Measurements from ENCODE around the gene ZBP1.

ZBP1 gene

DNA sequence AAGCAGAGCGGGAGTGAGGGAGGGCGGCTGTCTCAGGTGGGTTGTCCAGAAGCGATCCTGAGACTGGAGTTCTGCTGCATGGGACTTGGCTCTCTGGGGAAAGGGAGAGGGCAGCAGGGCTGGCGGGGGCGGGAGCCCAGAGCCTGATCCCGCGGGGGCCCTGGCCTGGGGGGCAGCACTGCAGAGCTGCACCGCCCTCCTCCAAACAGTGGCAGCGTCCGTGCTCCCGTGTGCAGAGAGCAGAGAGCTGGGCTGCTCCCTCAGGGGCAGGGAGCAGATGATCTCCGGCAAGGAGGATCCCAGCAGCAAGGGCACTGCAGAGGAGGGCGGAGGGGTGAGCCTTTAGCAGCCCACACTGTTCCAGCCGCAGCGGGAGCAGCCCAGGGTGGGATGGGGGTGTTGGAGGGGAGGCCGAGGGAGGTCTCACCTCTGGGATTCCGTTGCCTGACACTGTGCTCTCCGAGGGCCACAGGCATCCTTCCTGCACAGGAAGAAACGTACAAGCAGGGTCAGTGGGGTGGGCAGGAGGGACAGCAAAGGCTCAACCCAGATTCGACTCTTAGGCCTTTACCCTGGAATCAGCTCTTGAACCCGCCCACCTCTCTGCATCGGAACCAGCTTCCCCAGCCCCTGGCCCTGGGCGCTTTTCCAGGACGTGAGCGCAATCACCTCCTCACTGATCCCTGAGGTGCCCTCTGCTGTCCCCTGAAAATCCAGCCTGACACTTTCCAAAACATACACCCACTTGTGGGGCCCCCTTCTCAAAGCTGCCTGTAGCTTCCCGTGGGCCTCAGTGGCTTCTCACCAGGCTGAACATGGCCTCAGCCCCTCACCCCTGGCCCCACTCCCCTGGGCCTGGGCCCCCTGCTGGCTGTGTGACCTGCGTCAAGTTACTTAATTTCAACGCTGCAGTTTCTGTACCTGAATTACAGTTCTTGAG, 32.6 kb upstream of the ZBP1 start:
- no peaks in the 10 kb centered on the region for H3K36me3 ChIP-seq (ENCODE audit: control insufficient read depth in 2 of 2, insufficient read depth in 2 of 2, low read length in 2 of 2)
- no peaks in the 10 kb centered on the region for H3K9me3 ChIP-seq (ENCODE audit: control insufficient read depth in 2 of 2, low read length in 2 of 2)
- H3K27ac ChIP-seq (ENCODE audit: low read depth in 2 of 2, low read length in 2 of 2): no peak overlapping the region
- H3K9ac ChIP-seq (ENCODE audit: low read depth in 1 of 2, low read length in 2 of 2): no peak overlapping the region
- no peak overlapping the region for H3K4me3 ChIP-seq (ENCODE audit: low read length in 2 of 2)
- no peaks in the 10 kb centered on the region for H3K27me3 ChIP-seq (ENCODE audit: control insufficient read depth in 2 of 2, insufficient read depth in 2 of 2, low read length in 2 of 2)
- peaks cover 0 to 5% of the 10 kb centered on the region in 2 donors for H3K4me1 ChIP-seq (ENCODE audit: control insufficient read depth in 2 of 2, insufficient read depth in 2 of 2, low read length in 2 of 2)

DNA sequence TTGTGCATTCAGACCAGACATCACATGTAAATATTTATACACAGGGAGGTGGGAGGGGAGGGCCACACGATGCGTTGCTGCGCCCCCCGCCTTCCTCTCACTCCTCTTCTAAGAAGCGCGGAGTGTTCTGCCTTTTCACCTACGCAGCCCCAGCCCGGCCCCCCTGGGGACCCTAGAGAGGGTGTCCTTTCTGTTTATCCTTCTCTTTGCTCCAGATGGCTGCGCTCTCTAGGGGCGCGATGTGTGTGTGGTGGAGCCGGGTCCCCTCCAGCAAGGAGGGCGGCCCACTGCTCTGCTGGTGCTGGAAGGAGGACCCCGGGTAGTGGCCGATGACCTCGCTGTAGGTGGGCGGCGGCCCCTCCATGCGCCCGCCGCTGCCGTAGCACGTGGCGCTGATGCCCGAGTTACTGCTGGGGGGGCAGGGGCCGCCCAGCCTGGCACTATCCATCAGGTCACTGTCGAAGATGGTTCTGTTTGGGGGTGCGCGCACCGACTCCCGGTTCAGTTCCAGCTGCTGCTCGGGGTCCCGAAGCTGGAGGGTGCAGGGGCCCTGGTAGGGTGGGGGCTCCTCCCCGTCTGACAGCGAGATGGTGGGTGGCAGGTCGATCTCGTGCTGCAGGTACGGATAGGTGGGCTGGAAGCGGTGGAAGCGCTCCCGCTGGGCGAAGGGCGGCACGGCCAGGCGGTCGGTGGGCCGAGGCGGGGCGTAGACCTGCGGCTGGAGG, 31.8 kb upstream of the ZBP1 start:
- H3K27me3 ChIP-seq (ENCODE audit: control insufficient read depth in 2 of 2, insufficient read depth in 2 of 2, low read length in 2 of 2): no peaks in the 10 kb centered on the region
- no peak overlapping the region for H3K27ac ChIP-seq (ENCODE audit: low read depth in 2 of 2, low read length in 2 of 2)
- H3K9ac ChIP-seq (ENCODE audit: low read depth in 1 of 2, low read length in 2 of 2): no peak overlapping the region
- H3K4me3 ChIP-seq (ENCODE audit: low read length in 2 of 2): no peak overlapping the region
- H3K36me3 ChIP-seq (ENCODE audit: control insufficient read depth in 2 of 2, insufficient read depth in 2 of 2, low read length in 2 of 2): no peaks in the 10 kb centered on the region
- no peaks in the 10 kb centered on the region for H3K9me3 ChIP-seq (ENCODE audit: control insufficient read depth in 2 of 2, low read length in 2 of 2)
- peaks cover 0 to 3% of the 10 kb centered on the region in 2 donors for H3K4me1 ChIP-seq (ENCODE audit: control insufficient read depth in 2 of 2, insufficient read depth in 2 of 2, low read length in 2 of 2)

DNA sequence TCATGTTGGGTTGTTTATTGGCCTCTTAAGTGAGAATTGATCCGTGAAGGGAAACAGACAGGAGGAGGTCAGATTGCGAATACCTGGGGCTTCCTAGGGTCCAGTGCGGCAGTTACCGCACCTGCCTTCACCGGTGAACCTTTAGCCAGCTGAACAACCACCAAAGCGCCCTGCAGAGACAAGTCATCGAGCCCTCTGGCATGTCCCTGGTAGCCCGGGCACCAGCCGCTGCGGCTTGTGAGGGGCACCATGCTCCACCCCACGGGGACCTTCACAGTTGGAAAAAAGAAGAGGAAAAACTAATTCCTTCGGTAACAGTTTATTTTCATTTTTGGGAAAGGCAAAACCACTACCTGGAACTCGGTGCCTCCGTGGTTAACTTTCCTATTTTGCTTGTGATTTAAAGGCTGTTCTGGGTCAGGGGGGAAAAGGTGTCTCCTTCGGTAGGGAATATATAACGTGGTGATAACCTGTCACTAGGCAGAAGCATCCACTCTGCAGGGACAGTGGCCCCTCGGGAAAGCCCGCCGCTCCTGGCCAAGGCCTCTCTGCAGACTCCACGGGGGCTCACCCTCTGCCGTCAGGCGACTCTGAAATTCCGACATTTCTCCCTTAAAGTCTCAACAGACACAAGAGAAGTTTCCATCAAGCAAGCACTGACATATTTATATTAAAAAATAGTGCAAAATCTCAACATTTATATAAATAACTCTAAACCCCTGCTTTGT, 30.7 kb upstream of the ZBP1 start:
- H3K4me1 ChIP-seq (ENCODE audit: control insufficient read depth in 2 of 2, insufficient read depth in 2 of 2, low read length in 2 of 2): peaks cover 0 to 3% of the 10 kb centered on the region in 2 donors
- H3K36me3 ChIP-seq (ENCODE audit: control insufficient read depth in 2 of 2, insufficient read depth in 2 of 2, low read length in 2 of 2): no peaks in the 10 kb centered on the region
- no peak overlapping the region for H3K9ac ChIP-seq (ENCODE audit: low read depth in 1 of 2, low read length in 2 of 2)
- H3K4me3 ChIP-seq (ENCODE audit: low read length in 2 of 2): no peak overlapping the region
- no peaks in the 10 kb centered on the region for H3K27me3 ChIP-seq (ENCODE audit: control insufficient read depth in 2 of 2, insufficient read depth in 2 of 2, low read length in 2 of 2)
- no peaks in the 10 kb centered on the region for H3K9me3 ChIP-seq (ENCODE audit: control insufficient read depth in 2 of 2, low read length in 2 of 2)
- H3K27ac ChIP-seq (ENCODE audit: low read depth in 2 of 2, low read length in 2 of 2): no peak overlapping the region

DNA sequence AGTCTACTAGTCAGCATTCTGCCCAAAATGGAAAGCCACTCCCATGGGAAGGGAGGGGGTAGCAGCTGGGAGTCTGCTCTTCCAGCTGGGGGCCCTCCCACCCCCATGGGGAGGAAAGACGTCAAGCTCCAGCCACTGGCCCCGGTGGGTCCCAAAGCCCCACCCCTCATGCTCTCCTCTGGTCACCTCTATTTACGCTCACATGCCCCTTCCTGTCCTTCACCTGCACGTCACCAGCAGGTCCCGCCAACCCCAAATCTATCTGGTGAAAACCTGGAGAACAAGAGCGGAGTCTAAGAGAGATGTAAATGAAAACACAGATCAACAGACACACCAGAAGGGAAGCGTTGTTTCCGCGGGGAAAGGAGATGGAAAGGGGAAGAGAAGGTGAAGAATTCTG, 30.0 kb upstream of the ZBP1 start:
- no peaks in the 10 kb centered on the region for H3K9me3 ChIP-seq (ENCODE audit: control insufficient read depth in 2 of 2, low read length in 2 of 2)
- no peak overlapping the region for H3K4me3 ChIP-seq (ENCODE audit: low read length in 2 of 2)
- H3K4me1 ChIP-seq (ENCODE audit: control insufficient read depth in 2 of 2, insufficient read depth in 2 of 2, low read length in 2 of 2): peaks cover 0 to 3% of the 10 kb centered on the region in 2 donors
- H3K27ac ChIP-seq (ENCODE audit: low read depth in 2 of 2, low read length in 2 of 2): no peak overlapping the region
- no peaks in the 10 kb centered on the region for H3K27me3 ChIP-seq (ENCODE audit: control insufficient read depth in 2 of 2, insufficient read depth in 2 of 2, low read length in 2 of 2)
- H3K9ac ChIP-seq (ENCODE audit: low read depth in 1 of 2, low read length in 2 of 2): no peak overlapping the region
- H3K36me3 ChIP-seq (ENCODE audit: control insufficient read depth in 2 of 2, insufficient read depth in 2 of 2, low read length in 2 of 2): no peaks in the 10 kb centered on the region

DNA sequence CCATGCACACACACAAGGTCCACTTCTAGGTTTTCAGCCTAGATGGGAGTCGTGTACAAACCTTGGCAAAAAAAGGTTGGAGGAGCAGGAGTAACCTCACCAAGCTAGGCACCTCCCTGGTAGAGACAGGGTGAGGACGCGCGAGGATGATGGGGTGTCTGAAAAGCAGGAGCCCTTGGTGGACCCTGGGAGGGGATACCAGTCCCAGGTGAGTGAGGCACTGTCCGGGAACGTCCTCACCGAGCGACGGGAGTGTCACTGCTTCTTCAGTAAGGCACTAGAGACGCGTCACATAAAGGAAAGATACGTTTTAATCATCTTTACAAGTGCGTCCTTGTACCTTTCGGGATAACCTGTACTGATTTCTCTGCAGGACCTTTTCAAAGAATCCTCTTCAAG, 29.4 kb upstream of the ZBP1 start:
- H3K27me3 ChIP-seq (ENCODE audit: control insufficient read depth in 2 of 2, insufficient read depth in 2 of 2, low read length in 2 of 2): no peaks in the 10 kb centered on the region
- H3K27ac ChIP-seq (ENCODE audit: low read depth in 2 of 2, low read length in 2 of 2): no peak overlapping the region
- H3K9me3 ChIP-seq (ENCODE audit: control insufficient read depth in 2 of 2, low read length in 2 of 2): no peaks in the 10 kb centered on the region
- no peak overlapping the region for H3K9ac ChIP-seq (ENCODE audit: low read depth in 1 of 2, low read length in 2 of 2)
- peaks cover 0 to 3% of the 10 kb centered on the region in 2 donors for H3K4me1 ChIP-seq (ENCODE audit: control insufficient read depth in 2 of 2, insufficient read depth in 2 of 2, low read length in 2 of 2)
- H3K36me3 ChIP-seq (ENCODE audit: control insufficient read depth in 2 of 2, insufficient read depth in 2 of 2, low read length in 2 of 2): no peaks in the 10 kb centered on the region
- no peak overlapping the region for H3K4me3 ChIP-seq (ENCODE audit: low read length in 2 of 2)

DNA sequence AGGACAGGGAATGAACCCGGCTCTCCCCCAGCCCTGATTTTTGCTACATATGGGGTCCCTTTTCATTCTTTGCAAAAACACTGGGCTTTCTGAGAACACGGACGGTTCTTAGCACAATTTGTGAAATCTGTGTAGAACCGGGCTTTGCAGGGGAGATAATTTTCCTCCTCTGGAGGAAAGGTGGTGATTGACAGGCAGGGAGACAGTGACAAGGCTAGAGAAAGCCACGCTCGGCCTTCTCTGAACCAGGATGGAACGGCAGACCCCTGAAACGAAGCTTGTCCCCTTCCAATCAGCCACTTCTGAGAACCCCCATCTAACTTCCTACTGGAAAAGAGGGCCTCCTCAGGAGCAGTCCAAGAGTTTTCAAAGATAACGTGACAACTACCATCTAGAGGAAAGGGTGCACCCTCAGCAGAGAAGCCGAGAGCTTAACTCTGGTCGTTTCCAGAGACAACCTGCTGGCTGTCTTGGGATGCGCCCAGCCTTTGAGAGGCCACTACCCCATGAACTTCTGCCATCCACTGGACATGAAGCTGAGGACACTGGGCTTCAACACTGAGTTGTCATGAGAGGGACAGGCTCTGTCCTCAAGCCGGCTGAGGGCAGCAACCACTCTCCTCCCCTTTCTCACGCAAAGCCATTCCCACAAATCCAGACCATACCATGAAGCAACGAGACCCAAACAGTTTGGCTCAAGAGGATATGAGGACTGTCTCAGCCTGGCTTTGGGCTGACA, 28.8 kb upstream of the ZBP1 start:
- Histone ChIP-seq H3K27ac (ENCODE audit: low read depth in 2 of 2, low read length in 2 of 2) (no peak overlapping the region), H3K4me1 (ENCODE audit: control insufficient read depth in 2 of 2, insufficient read depth in 2 of 2, low read length in 2 of 2) (no peaks in the 10 kb centered on the region), H3K4me3 (ENCODE audit: low read length in 2 of 2) (no peak overlapping the region), H3K9ac (ENCODE audit: low read depth in 1 of 2, low read length in 2 of 2) (no peak overlapping the region), H3K27me3 (ENCODE audit: control insufficient read depth in 2 of 2, insufficient read depth in 2 of 2, low read length in 2 of 2) (no peaks in the 10 kb centered on the region), H3K36me3 (ENCODE audit: control insufficient read depth in 2 of 2, insufficient read depth in 2 of 2, low read length in 2 of 2) (no peaks in the 10 kb centered on the region), H3K9me3 (ENCODE audit: control insufficient read depth in 2 of 2, low read length in 2 of 2) (no peaks in the 10 kb centered on the region)

DNA sequence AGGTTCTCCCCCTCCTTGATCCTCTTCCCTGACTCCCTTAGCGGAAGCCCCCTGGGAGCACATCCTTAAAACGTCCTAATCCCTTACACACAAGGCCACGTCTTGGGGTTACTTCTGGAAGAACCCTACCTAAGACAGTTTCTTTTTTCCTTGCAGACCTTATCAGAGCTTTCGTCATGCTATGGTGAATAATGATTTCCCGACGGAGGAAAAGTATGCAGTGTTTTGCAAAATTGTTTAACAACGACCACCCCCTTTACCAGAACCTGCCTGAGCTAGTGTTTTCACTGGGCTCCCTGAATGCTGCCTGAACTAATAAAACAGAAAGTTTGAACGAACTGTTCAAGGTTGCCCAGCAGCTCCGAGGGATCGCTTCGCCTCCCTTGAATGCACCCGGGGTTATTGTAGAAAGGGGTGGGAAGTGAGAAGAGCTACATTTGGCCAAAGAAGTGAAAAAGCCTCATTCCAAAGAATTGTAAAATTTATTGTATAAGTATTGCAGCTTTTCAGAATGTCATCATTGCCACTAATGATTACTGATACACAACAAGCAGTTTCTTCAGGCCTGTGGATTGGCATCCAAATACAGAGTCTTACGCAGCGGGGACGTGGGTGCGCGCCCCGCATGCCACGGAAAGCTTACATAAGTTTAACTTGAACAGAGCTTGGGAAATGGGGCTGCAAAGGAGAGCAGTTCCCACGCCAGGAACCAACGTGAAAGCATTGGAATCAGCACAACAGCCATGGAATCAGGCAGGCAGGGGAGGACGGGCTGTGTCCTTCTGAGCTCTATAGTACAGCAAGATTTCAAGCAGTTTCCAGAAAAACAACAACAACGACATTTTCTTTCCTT, 27.9 kb upstream of the ZBP1 start:
- Histone ChIP-seq H3K27me3 (ENCODE audit: control insufficient read depth in 2 of 2, insufficient read depth in 2 of 2, low read length in 2 of 2) (no peaks in the 10 kb centered on the region), H3K9ac (ENCODE audit: low read depth in 1 of 2, low read length in 2 of 2) (no peak overlapping the region), H3K4me1 (ENCODE audit: control insufficient read depth in 2 of 2, insufficient read depth in 2 of 2, low read length in 2 of 2) (no peaks in the 10 kb centered on the region), H3K27ac (ENCODE audit: low read depth in 2 of 2, low read length in 2 of 2) (no peak overlapping the region), H3K36me3 (ENCODE audit: control insufficient read depth in 2 of 2, insufficient read depth in 2 of 2, low read length in 2 of 2) (no peaks in the 10 kb centered on the region), H3K4me3 (ENCODE audit: low read length in 2 of 2) (no peak overlapping the region), H3K9me3 (ENCODE audit: control insufficient read depth in 2 of 2, low read length in 2 of 2) (no peaks in the 10 kb centered on the region)

DNA sequence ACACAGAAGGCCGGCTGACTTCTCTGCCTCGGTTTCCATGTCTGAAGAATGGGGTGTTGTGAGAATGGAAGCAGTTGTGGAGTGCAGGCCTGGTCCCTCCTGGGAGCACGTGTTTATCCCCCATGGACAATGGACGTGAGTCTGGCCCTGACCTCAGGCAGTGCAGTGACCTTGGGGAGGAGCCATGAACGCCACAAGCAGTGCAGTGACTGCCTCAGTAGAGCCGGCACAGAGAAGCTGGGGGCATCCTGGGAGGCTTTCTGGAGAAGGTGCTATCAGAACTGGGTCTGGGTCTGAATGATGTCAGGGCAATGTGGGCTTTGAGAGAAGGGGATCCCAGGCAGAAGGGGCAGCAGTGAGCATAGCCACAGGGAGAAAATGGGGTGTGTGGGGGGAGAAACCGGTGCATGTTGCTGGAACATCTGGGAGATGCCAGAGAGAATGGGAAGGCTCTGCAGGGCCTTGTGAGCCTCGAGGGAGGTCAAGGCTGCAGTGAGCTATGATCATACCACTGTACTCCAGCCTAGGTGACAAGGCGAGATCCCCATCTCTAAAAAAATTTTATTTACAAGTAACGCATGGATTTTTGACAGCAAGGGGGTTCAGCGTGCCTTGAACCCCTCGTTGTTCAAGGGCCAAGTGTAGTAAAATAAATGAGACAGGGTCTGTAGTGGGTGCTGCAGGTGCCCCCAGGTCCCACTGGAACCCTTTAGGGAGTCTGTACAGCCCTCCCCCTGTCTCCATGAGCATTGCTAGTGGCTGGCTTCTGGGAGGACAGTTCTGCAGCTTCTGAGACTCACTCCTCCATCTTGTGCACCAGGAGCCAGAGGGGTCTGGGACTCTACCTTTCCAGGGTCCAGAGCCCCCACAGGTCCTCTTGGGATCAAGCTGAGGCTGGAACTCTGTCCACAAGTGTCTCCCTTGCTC, 27.0 kb upstream of the ZBP1 start:
- H3K9ac ChIP-seq (ENCODE audit: low read depth in 1 of 2, low read length in 2 of 2): no peak overlapping the region
- no peaks in the 10 kb centered on the region for H3K36me3 ChIP-seq (ENCODE audit: control insufficient read depth in 2 of 2, insufficient read depth in 2 of 2, low read length in 2 of 2)
- no peak overlapping the region for H3K4me3 ChIP-seq (ENCODE audit: low read length in 2 of 2)
- H3K9me3 ChIP-seq (ENCODE audit: control insufficient read depth in 2 of 2, low read length in 2 of 2): no peaks in the 10 kb centered on the region
- H3K4me1 ChIP-seq (ENCODE audit: control insufficient read depth in 2 of 2, insufficient read depth in 2 of 2, low read length in 2 of 2): no peaks in the 10 kb centered on the region
- H3K27me3 ChIP-seq (ENCODE audit: control insufficient read depth in 2 of 2, insufficient read depth in 2 of 2, low read length in 2 of 2): no peaks in the 10 kb centered on the region
- no peak overlapping the region for H3K27ac ChIP-seq (ENCODE audit: low read depth in 2 of 2, low read length in 2 of 2)
